Gastroesophageal sphincter (tissue), 3 donors: ENCODE measurements around the gene ASAP2.

ENCODE experiments used
- EP300 ChIP-seq: sonication (generic); formaldehyde crosslinking; IDR thresholded peaks from one replicate; pipeline ENCODE4 v1.6.1; 2017; ENCODE audit warnings: antibody characterized with exemption, mild to moderate bottlenecking
- POLR2AphosphoS5 ChIP-seq: sonication (generic); formaldehyde crosslinking; IDR thresholded peaks from one replicate; pipeline ENCODE4 v1.6.1; 2017; ENCODE audit warnings: antibody characterized with exemption
- TF ChIP-seq, protein P1 (sequence below), 4 experiments: fragments of 200-600 bp in 2 of 4; fragments of 450-650 bp in 2 of 4; sonication (generic) in 1 of 4; IDR thresholded peaks; one replicate each; pipeline ENCODE4 v1.5.1; 2017 to 2019; ENCODE audit warnings: antibody characterized with exemption in 4 of 4, mild to moderate bottlenecking in 2 of 4, moderate library complexity in 2 of 4

DNA sequence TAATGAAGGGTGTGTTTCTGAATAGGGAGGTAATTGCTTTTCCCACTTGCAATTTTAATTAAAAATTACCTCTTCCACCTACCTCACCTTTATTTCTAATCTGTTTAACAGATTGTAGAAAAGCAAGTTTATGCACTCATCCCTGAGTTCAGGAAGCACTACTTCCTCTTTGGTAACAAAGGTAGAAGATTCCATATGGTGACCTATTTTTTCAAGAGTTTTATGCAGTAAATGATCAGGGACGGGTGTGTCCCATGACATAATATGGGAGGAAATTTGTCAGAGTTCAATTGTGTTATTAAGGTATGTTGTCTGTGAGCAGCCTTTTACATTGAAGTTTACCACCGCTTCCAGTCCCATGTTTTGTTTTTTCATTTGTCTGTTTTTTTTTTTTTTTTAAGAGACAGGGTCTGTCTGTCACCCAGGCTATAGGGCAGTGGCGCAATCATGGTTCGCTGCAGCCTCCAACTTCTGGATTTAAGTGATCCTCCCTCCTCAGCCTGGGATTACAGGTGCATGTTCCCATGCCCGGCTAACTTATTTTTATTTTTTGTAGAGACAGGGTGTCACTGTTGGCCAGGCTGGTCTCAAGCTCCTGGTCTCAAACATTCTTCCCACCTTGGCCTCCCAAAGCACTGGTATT is 68.2 kb downstream of the ASAP2 start:
- TF ChIP-seq, protein P1, sequence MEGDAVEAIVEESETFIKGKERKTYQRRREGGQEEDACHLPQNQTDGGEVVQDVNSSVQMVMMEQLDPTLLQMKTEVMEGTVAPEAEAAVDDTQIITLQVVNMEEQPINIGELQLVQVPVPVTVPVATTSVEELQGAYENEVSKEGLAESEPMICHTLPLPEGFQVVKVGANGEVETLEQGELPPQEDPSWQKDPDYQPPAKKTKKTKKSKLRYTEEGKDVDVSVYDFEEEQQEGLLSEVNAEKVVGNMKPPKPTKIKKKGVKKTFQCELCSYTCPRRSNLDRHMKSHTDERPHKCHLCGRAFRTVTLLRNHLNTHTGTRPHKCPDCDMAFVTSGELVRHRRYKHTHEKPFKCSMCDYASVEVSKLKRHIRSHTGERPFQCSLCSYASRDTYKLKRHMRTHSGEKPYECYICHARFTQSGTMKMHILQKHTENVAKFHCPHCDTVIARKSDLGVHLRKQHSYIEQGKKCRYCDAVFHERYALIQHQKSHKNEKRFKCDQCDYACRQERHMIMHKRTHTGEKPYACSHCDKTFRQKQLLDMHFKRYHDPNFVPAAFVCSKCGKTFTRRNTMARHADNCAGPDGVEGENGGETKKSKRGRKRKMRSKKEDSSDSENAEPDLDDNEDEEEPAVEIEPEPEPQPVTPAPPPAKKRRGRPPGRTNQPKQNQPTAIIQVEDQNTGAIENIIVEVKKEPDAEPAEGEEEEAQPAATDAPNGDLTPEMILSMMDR (IDR thresholded peaks at IDR 0.05): no peak
- no peak for TF ChIP-seq POLR2AphosphoS5
- no peak for TF ChIP-seq EP300
